Gastrocnemius medialis (tissue), 4 donors: ENCODE measurements around the gene CDKAL1.
"Not testable (repeated sequence)": the region's sequence is repeated elsewhere in the genome, so short reads cannot be mapped to it uniquely, and the experiment has no call there.

Experiments used
- CTCF ChIP-seq, 5 experiments: fragments of 450-650 bp in 3 of 5; fragments of 200-600 bp in 2 of 5; sonication (generic) in 2 of 5; IDR thresholded peaks in 4 of 5; conservative IDR thresholded peaks in 1 of 5; 1 replicate in 4 of 5; 2 replicates in 1 of 5; pipeline ENCODE4 v1.5.1; 2016 to 2019; ENCODE audit warnings: antibody characterized with exemption in 5 of 5, mild to moderate bottlenecking in 3 of 5, moderate library complexity in 3 of 5
- POLR2A ChIP-seq, 2 donors: fragments of 450-650 bp; IDR thresholded peaks; one replicate each; pipeline ENCODE4 v1.6.1; 2017; ENCODE audit warnings: antibody characterized with exemption in 2 of 2, mild to moderate bottlenecking in 2 of 2, moderate library complexity in 2 of 2

DNA sequence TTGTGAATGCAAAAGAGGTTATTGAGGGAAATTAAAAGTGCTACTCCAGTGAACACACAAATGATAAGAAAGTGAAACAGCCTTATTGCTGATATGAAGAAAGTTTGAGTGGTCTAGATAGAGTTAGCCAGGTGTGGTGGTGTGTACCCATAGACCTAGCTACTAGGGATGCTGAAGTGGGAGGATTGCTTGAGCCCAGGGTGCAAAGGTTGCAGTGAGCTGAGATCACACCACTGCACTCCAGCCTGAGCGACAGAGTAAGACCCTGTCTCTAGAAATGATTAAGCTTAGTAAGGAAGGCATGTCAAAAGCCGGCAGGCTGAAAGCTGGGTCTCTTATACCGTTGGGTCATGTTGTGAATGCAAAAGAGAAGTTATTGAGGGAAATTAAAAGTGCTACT, 389.8 kb downstream of the CDKAL1 start:
- TF ChIP-seq POLR2A (IDR thresholded peaks at IDR 0.05); CTCF (IDR thresholded peaks at IDR 0.05 in 4 of 5, conservative IDR thresholded peaks at IDR 0.05 in 1 of 5): not testable (repeated sequence)
